HCT116 (cell line): ENCODE measurements around the gene IQGAP3. TPM values are rescaled to one million over a fixed set of nuclear protein-coding genes. Genes with fewer than 3 reads are reported as not detected.

Experiments
- ATAC-seq: fragments of 200-7000 bp; cut with Tn5 transposase; 2 replicates; pipeline ENCODE4 v1.9.1; 2020; ENCODE audit warnings: mild to moderate bottlenecking, moderate library complexity
- BruUV-seq: library from RNA; stranded (reverse); fragments of 400-500 nt; replicated peaks from 2 replicates; lab custom pipeline; 2021; lab: Mats Ljungman, UMichigan
- CTCF ChIA-PET: fragments of 300-600 bp; sonication (Branson Sonifier 250); formaldehyde crosslinking; loops from one replicate; lab custom pipeline; 2021; ENCODE audit warnings: antibody characterized with exemption; lab: Charles Lee
- POLR2A ChIA-PET: fragments of 300-600, 350-600 bp; sonication (Branson Sonifier 250); formaldehyde crosslinking; loops from one replicate; lab custom pipeline; 2021; ENCODE audit warnings: antibody characterized with exemption; lab: Charles Lee
- RAD21 ChIA-PET, 2 experiments: fragments of 300-600 bp; sonication (Branson Sonifier 250); formaldehyde crosslinking; loops; one replicate each; lab custom pipeline; 2023; ENCODE audit warnings: low total read pairs in 2 of 2; ENCODE audit not compliant: uncharacterized antibody in 2 of 2, unreplicated experiment in 2 of 2, low non-redundant PET in 1 of 2; lab: Charles Lee
- DNase-seq: peaks from one replicate; pipeline ENCODE4 v3.0.0-alpha.2; 2010; ENCODE audit warnings: low read depth, low spot score
- H2AFZ ChIP-seq: fragments of 200-600 bp; shearing (Covaris generic), sonication (generic); 2 replicates; pipeline ENCODE4 v1.6.1; 2017; ENCODE audit warnings: low read depth, mixed run types, mixed read lengths, antibody characterized with exemption, low read length; ENCODE audit not compliant: poor library complexity, severe bottlenecking
- H3K27ac ChIP-seq: 2 replicates; pipeline ENCODE4 v1.5.1; 2012; ENCODE audit warnings: low read depth, low read length
- H3K27me3 ChIP-seq: fragments of 200-600 bp; sonication (generic); 2 replicates; pipeline ENCODE4 v1.6.1; 2016; ENCODE audit warnings: mixed run types, low read length, mixed read lengths; ENCODE audit not compliant: insufficient read depth
- H3K36me3 ChIP-seq, 2 experiments: fragments of 200-500 bp in 1 of 2; fragments of 200-600 bp in 1 of 2; sonication (Bioruptor generic) in 1 of 2; sonication (generic) in 1 of 2; 2 replicates each; pipeline versions ENCODE4 v1.5.1 to v1.6.1; 2014 to 2016; ENCODE audit warnings: low read length in 2 of 2, inconsistent platforms in 1 of 2, mixed read lengths in 1 of 2, mixed run types in 1 of 2; ENCODE audit not compliant: insufficient read depth in 2 of 2, control insufficient read depth in 1 of 2
- H3K4me1 ChIP-seq, 2 experiments: fragments of 200-600 bp in 1 of 2; sonication (generic) in 1 of 2; 2 replicates each; pipeline versions ENCODE4 v1.5.1 to v1.6.1; 2012 to 2017; ENCODE audit warnings: low read length in 2 of 2, inconsistent platforms in 1 of 2, mild to moderate bottlenecking in 1 of 2, mixed read lengths in 1 of 2, mixed run types in 1 of 2, moderate library complexity in 1 of 2; ENCODE audit not compliant: insufficient read depth in 2 of 2, control insufficient read depth in 1 of 2
- H3K4me2 ChIP-seq: fragments of 200-600 bp; sonication (generic); 2 replicates; pipeline ENCODE4 v1.6.1; 2017; ENCODE audit warnings: mixed run types, low read length, mixed read lengths
- H3K4me3 ChIP-seq, 2 experiments: fragments of 200-600 bp in 1 of 2; sonication (generic) in 1 of 2; replicated peaks in 1 of 2; 2 replicates each; pipeline ENCODE4 v1.5.1; 2011 to 2016; ENCODE audit warnings: low read length in 2 of 2, control low read depth in 1 of 2, low read depth in 1 of 2, mild to moderate bottlenecking in 1 of 2, mixed read lengths in 1 of 2, mixed run types in 1 of 2
- H3K79me2 ChIP-seq: fragments of 200-600 bp; sonication (generic); 2 replicates; pipeline ENCODE4 v1.6.1; 2017; ENCODE audit warnings: mild to moderate bottlenecking, mixed run types, low read length, moderate library complexity, mixed read lengths; ENCODE audit not compliant: insufficient read depth
- H3K9ac ChIP-seq: fragments of 200-600 bp; sonication (generic); 2 replicates; pipeline ENCODE4 v1.6.1; 2016; ENCODE audit warnings: low read length, mixed read lengths
- H3K9me2 ChIP-seq: fragments of 200-600 bp; sonication (generic), shearing (Covaris generic); 2 replicates; pipeline ENCODE4 v1.6.1; 2017; ENCODE audit warnings: mixed run types, mild to moderate bottlenecking, moderate library complexity; ENCODE audit not compliant: insufficient read depth
- H3K9me3 ChIP-seq, 2 experiments: fragments of 200-500 bp in 1 of 2; fragments of 200-600 bp in 1 of 2; sonication (Bioruptor generic) in 1 of 2; sonication (generic) in 1 of 2; 2 replicates each; pipeline ENCODE4 v1.6.1; 2014 to 2017; ENCODE audit warnings: low read length in 2 of 2, mixed read lengths in 2 of 2, inconsistent platforms in 1 of 2, low read depth in 1 of 2, mild to moderate bottlenecking in 1 of 2, mixed run types in 1 of 2, moderate library complexity in 1 of 2; ENCODE audit not compliant: control insufficient read depth in 1 of 2, insufficient read depth in 1 of 2
- H4K20me1 ChIP-seq: fragments of 200-600 bp; sonication (generic), shearing (Covaris generic); 2 replicates; pipeline ENCODE4 v1.6.1; 2017; ENCODE audit warnings: mixed run types, mild to moderate bottlenecking, moderate library complexity; ENCODE audit not compliant: insufficient read depth
- CBX3 ChIP-seq: IDR thresholded peaks from 2 replicates; pipeline ENCODE4 v1.6.1; 2012; ENCODE audit warnings: low read depth
- CEBPB ChIP-seq: IDR thresholded peaks from 2 replicates; pipeline ENCODE4 v1.6.1; 2012; ENCODE audit warnings: low read depth
- EGR1 ChIP-seq: IDR thresholded peaks from 2 replicates; pipeline ENCODE4 v1.6.1; 2012; ENCODE audit warnings: low read depth
- EZH2phosphoT487 ChIP-seq: fragments of 200-600 bp; IDR thresholded peaks from 2 replicates; pipeline ENCODE4 v1.6.1; 2018; ENCODE audit warnings: antibody characterized with exemption, borderline replicate concordance
- FOSL1 ChIP-seq: IDR thresholded peaks from 2 replicates; pipeline ENCODE4 v1.6.1; 2012; ENCODE audit warnings: low read depth
- POLR2AphosphoS5 ChIP-seq: IDR thresholded peaks from 2 replicates; pipeline ENCODE4 v1.6.1; 2011; ENCODE audit warnings: mild to moderate bottlenecking, low read depth, low read length, moderate library complexity
- RAD21 ChIP-seq: IDR thresholded peaks from 2 replicates; pipeline ENCODE4 v1.6.1; 2012; ENCODE audit warnings: low read depth, mild to moderate bottlenecking
- SP1 ChIP-seq: IDR thresholded peaks from 2 replicates; pipeline ENCODE4 v1.6.1; 2012; ENCODE audit warnings: low read depth
- SRF ChIP-seq: IDR thresholded peaks from 2 replicates; pipeline ENCODE4 v1.6.1; 2012; ENCODE audit warnings: low read depth
- TCF7L2 ChIP-seq: IDR thresholded peaks from 2 replicates; pipeline ENCODE4 v1.7.0; 2011; ENCODE audit warnings: borderline replicate concordance, inconsistent platforms; ENCODE audit not compliant: insufficient read depth, insufficient read length; ENCODE audit errors: extremely low read depth
- YY1 ChIP-seq: IDR thresholded peaks from 2 replicates; pipeline ENCODE4 v1.6.1; 2011; ENCODE audit warnings: low read length, low read depth, moderate library complexity, mild to moderate bottlenecking; ENCODE audit not compliant: insufficient replicate concordance; ENCODE audit errors: extremely low read depth
- ZFX ChIP-seq: fragments of 450-650 bp; IDR thresholded peaks from 2 replicates; pipeline ENCODE4 v1.6.1; 2017
- ZNF274 ChIP-seq: fragments of 200-500 bp; sonication (Bioruptor generic); IDR thresholded peaks from 2 replicates; pipeline ENCODE4 v1.6.1; 2014; ENCODE audit warnings: mild to moderate bottlenecking, low read depth, low read length, inconsistent platforms
- intact Hi-C: fragments of 100-400 bp; cut with micrococcal nuclease; formaldehyde crosslinking; loops from 2 replicates; pipeline ENCODE4 v1.10.0; 2022
- total RNA-seq: library from RNA; stranded (reverse); gene quantifications from one replicate; pipeline ENCODE4 v1.2.1, GENCODE V29; 2021; ENCODE audit not compliant: unreplicated experiment
- TF ChIP-seq, protein P1 (sequence below): IDR thresholded peaks from 2 replicates; pipeline ENCODE4 v1.6.1; 2011; ENCODE audit warnings: mild to moderate bottlenecking, low read length, moderate library complexity; ENCODE audit not compliant: insufficient replicate concordance; ENCODE audit errors: extremely low read depth
- TF ChIP-seq, protein P2 (sequence below), 3 experiments: fragments of 200-600 bp in 1 of 3; sonication (generic) in 1 of 3; IDR thresholded peaks in 2 of 3; conservative IDR thresholded peaks in 1 of 3; 2 replicates each; pipeline ENCODE4 v1.5.1; 2012 to 2017; ENCODE audit warnings: low read depth in 2 of 3, low read length in 2 of 3, antibody characterized with exemption in 1 of 3, borderline replicate concordance in 1 of 3, control low read depth in 1 of 3, mild to moderate bottlenecking in 1 of 3, mixed read lengths in 1 of 3, mixed run types in 1 of 3, moderate library complexity in 1 of 3; ENCODE audit not compliant: insufficient read depth in 1 of 3

Gene IQGAP3
- total RNA-seq, 1 experiment from 2014 or later: 38.8 TPM

GRCh38 chr1:156480411-156481192 lies 91.8 kb downstream of the IQGAP3 start:
- ChIA-PET CTCF (interaction anchor here (0.6 to 1.4 kb wide), 14 partner anchors 8 to 127 kb away, joined by 3 to 11 read pairs (median 4); partner anchors contain the start of gene MEF2D), POLR2A (no interaction called here), RAD21 (interaction anchor here (0.5 to 1.0 kb wide), 3 partner anchors 12 to 20 kb away, joined by 3 to 4 read pairs (median 3); partner anchors contain the start of gene MEF2D (in 2 of the 2))
- 0 out of 2 replicates have a peak, but pooled peaks cover 2% of the 10 kb centered on the region for H4K20me1 ChIP-seq
- ATAC-seq (peak; percentile 86), DNase-seq (no peak)
- H3K4me2 ChIP-seq: no peak overlapping the region
- peaks cover 0 to 11% of the 10 kb centered on the region in 2 experiments; a peak in 2 of 4 replicates for H3K4me1 ChIP-seq
- no peak overlapping the region for H3K27ac ChIP-seq
- H3K4me3 ChIP-seq: no peak overlapping the region
- no peaks in the 10 kb centered on the region for H3K9me2 ChIP-seq
- H3K79me2 ChIP-seq: peaks cover 19% of the 10 kb centered on the region
- H2AFZ ChIP-seq: no peak overlapping the region
- H3K9ac ChIP-seq: no peak overlapping the region
- no peaks in the 10 kb centered on the region for H3K9me3 ChIP-seq
- H3K27me3 ChIP-seq: no peaks in the 10 kb centered on the region
- intact Hi-C loops: no loop called here
- peaks cover 37 to 58% of the 10 kb centered on the region in 2 experiments for H3K36me3 ChIP-seq
- no peak for TF ChIP-seq ZNF274
- no peak for TF ChIP-seq CBX3
- no peak for TF ChIP-seq POLR2AphosphoS5
- TF ChIP-seq, protein P1, sequence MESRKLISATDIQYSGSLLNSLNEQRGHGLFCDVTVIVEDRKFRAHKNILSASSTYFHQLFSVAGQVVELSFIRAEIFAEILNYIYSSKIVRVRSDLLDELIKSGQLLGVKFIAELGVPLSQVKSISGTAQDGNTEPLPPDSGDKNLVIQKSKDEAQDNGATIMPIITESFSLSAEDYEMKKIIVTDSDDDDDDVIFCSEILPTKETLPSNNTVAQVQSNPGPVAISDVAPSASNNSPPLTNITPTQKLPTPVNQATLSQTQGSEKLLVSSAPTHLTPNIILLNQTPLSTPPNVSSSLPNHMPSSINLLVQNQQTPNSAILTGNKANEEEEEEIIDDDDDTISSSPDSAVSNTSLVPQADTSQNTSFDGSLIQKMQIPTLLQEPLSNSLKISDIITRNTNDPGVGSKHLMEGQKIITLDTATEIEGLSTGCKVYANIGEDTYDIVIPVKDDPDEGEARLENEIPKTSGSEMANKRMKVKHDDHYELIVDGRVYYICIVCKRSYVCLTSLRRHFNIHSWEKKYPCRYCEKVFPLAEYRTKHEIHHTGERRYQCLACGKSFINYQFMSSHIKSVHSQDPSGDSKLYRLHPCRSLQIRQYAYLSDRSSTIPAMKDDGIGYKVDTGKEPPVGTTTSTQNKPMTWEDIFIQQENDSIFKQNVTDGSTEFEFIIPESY: no peak
- TF ChIP-seq SP1: no peak
- no peak for TF ChIP-seq YY1
- no peak for TF ChIP-seq FOSL1
- TF ChIP-seq, protein P2, sequence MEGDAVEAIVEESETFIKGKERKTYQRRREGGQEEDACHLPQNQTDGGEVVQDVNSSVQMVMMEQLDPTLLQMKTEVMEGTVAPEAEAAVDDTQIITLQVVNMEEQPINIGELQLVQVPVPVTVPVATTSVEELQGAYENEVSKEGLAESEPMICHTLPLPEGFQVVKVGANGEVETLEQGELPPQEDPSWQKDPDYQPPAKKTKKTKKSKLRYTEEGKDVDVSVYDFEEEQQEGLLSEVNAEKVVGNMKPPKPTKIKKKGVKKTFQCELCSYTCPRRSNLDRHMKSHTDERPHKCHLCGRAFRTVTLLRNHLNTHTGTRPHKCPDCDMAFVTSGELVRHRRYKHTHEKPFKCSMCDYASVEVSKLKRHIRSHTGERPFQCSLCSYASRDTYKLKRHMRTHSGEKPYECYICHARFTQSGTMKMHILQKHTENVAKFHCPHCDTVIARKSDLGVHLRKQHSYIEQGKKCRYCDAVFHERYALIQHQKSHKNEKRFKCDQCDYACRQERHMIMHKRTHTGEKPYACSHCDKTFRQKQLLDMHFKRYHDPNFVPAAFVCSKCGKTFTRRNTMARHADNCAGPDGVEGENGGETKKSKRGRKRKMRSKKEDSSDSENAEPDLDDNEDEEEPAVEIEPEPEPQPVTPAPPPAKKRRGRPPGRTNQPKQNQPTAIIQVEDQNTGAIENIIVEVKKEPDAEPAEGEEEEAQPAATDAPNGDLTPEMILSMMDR (IDR thresholded peaks at IDR 0.05 in 2 of 3, conservative IDR thresholded peaks at IDR 0.05 in 1 of 3; ENCODE audit: borderline replicate concordance in 1 of 3, insufficient read depth in 1 of 3, low read depth in 2 of 3, low read length in 2 of 3): peak; percentile 20 to 70 (median 70); a peak in 4 of 6 replicates
- no peak for TF ChIP-seq ZFX
- peak; percentile 46; the same call in 1 of the 2 replicates for TF ChIP-seq RAD21
- no peak for TF ChIP-seq EZH2phosphoT487
- no peak for TF ChIP-seq TCF7L2
- no peak for TF ChIP-seq CEBPB
- TF ChIP-seq EGR1: no peak
- no peak for TF ChIP-seq SRF
- BruUV-seq: no TSS peak
